Right forelimb (tissue), 1 donor: ENCODE data around the gene RRP36.
A peak's percentile ranks its signal among the peaks of the same experiment; 100 is the strongest.
"Not testable (repeated sequence)": the region's sequence is repeated elsewhere in the genome, so short reads cannot be mapped to it uniquely, and the experiment has no call there.

Experiments used
- DNase-seq: peaks from one replicate; pipeline ENCODE4 v3.0.0-alpha.2; 2018

RRP36 gene

GRCh38 chr6:43021270-43022047, at the start of gene RRP36:
Gene RRP36 (plus strand): TSS chr6:43021623. CDS start chr6:43021655, 32 bp downstream.
- DNase-seq: peak; percentile 89

GRCh38 chr6:42971746-42972327, 49.6 kb upstream of the RRP36 start:
- no peak for DNase-seq

- DNase-seq: no peak
Measured at GRCh38 chr6:42973926-42974325, 47.5 kb upstream of the RRP36 start.

GRCh38 chr6:42974919-42975505, 46.4 kb upstream of the RRP36 start:
- no peak for DNase-seq

- DNase-seq: peak; percentile 57
Measured at GRCh38 chr6:42978487-42978838, 43.0 kb upstream of the RRP36 start.

GRCh38 chr6:42978839-42979522, 42.4 kb upstream of the RRP36 start, which contains the start of gene PEX6:
Gene PEX6 (minus strand): TSS chr6:42979181. CDS start chr6:42979150, 31 bp downstream.
- DNase-seq: peak; percentile 92

- no peak for DNase-seq
Measured at GRCh38 chr6:42979523-42980177, 41.8 kb upstream of the RRP36 start.

- no peak for DNase-seq
Measured at GRCh38 chr6:42981836-42982235, 39.6 kb upstream of the RRP36 start.

- peak; percentile 97 for DNase-seq
Measured at GRCh38 chr6:42984001-42984923, 37.2 kb upstream of the RRP36 start, which contains the start of gene PPP2R5D. Gene PPP2R5D (plus strand): TSS chr6:42984570. CDS start chr6:42984678, 108 bp downstream.

- DNase-seq: no peak
Measured at GRCh38 chr6:42984924-42985475, 36.4 kb upstream of the RRP36 start.

GRCh38 chr6:42987533-42988451, 33.6 kb upstream of the RRP36 start:
- no peak for DNase-seq

- no peak for DNase-seq
Measured at GRCh38 chr6:42988486-42989020, 32.9 kb upstream of the RRP36 start.

GRCh38 chr6:42989923-42990322, 31.5 kb upstream of the RRP36 start:
- DNase-seq: no peak

- DNase-seq: no peak
Measured at GRCh38 chr6:42993445-42993844, 28.0 kb upstream of the RRP36 start.

GRCh38 chr6:42996513-42996912, 24.9 kb upstream of the RRP36 start:
- no peak for DNase-seq

- DNase-seq: not testable (repeated sequence)
Measured at GRCh38 chr6:42998205-42998604, 23.2 kb upstream of the RRP36 start.

GRCh38 chr6:43001843-43002242, 19.6 kb upstream of the RRP36 start:
- DNase-seq: no peak

GRCh38 chr6:43005844-43006243, 15.6 kb upstream of the RRP36 start:
- DNase-seq: no peak

- DNase-seq: no peak
Measured at GRCh38 chr6:43006251-43006650, 15.2 kb upstream of the RRP36 start.

GRCh38 chr6:43007126-43007525, 14.3 kb upstream of the RRP36 start:
- no peak for DNase-seq
